ENCODE measurements around the gene PPP1R16B.

Gene PPP1R16B

GRCh38 chr20:38932457-38933120, 127.1 kb downstream of the PPP1R16B start:
- peak in 1 of 2 experiments; percentile 16 for DNase-seq
- TF ChIP-seq POLR2A (IDR thresholded peaks at IDR 0.05; ENCODE audit: low read length) (no peak), GATA1 (IDR thresholded peaks at IDR 0.05; ENCODE audit: low read depth, low read length) (no peak)

- TF ChIP-seq POLR2A (IDR thresholded peaks at IDR 0.05; ENCODE audit: low read length) (no peak), GATA1 (IDR thresholded peaks at IDR 0.05; ENCODE audit: low read depth, low read length) (no peak)
- DNase-seq, result no peak
Observed at GRCh38 chr20:38934530-38934929, 129.0 kb downstream of the PPP1R16B start.

- DNase-seq, result peak; percentile 26 to 44
- TF ChIP-seq GATA1 (IDR thresholded peaks at IDR 0.05; ENCODE audit: low read depth, low read length), result no peak
- TF ChIP-seq POLR2A (IDR thresholded peaks at IDR 0.05; ENCODE audit: low read length), result no peak
Observed at GRCh38 chr20:38935285-38935684, 129.8 kb downstream of the PPP1R16B start.

- TF ChIP-seq POLR2A (IDR thresholded peaks at IDR 0.05; ENCODE audit: low read length) (no peak), GATA1 (IDR thresholded peaks at IDR 0.05; ENCODE audit: low read depth, low read length) (no peak)
- no peak for DNase-seq
Observed at GRCh38 chr20:38935967-38936407, 130.5 kb downstream of the PPP1R16B start.

GRCh38 chr20:38937000-38937399, 131.5 kb downstream of the PPP1R16B start:
- TF ChIP-seq GATA1 (IDR thresholded peaks at IDR 0.05; ENCODE audit: low read depth, low read length), result no peak
- no peak for TF ChIP-seq POLR2A (IDR thresholded peaks at IDR 0.05; ENCODE audit: low read length)
- no peak for DNase-seq

GRCh38 chr20:38937978-38938473, 132.5 kb downstream of the PPP1R16B start:
- no peak for DNase-seq
- TF ChIP-seq POLR2A (IDR thresholded peaks at IDR 0.05; ENCODE audit: low read length) (no peak), GATA1 (IDR thresholded peaks at IDR 0.05; ENCODE audit: low read depth, low read length) (no peak)

- TF ChIP-seq GATA1 (IDR thresholded peaks at IDR 0.05; ENCODE audit: low read depth, low read length), result no peak
- no peak for DNase-seq
Observed at GRCh38 chr20:38939686-38940085, 134.2 kb downstream of the PPP1R16B start.

- TF ChIP-seq POLR2A (IDR thresholded peaks at IDR 0.05; ENCODE audit: low read length), result no peak
- no peak for TF ChIP-seq GATA1 (IDR thresholded peaks at IDR 0.05; ENCODE audit: low read depth, low read length)
- no peak for DNase-seq
Observed at GRCh38 chr20:38940644-38941043, 135.1 kb downstream of the PPP1R16B start.

GRCh38 chr20:38941726-38942389, 136.4 kb downstream of the PPP1R16B start:
- TF ChIP-seq POLR2A (IDR thresholded peaks at IDR 0.05; ENCODE audit: low read length), result no peak
- no peak for TF ChIP-seq GATA1 (IDR thresholded peaks at IDR 0.05; ENCODE audit: low read depth, low read length)
- peak; percentile 39 to 43 for DNase-seq

- no peak for TF ChIP-seq GATA1 (IDR thresholded peaks at IDR 0.05; ENCODE audit: low read depth, low read length)
- TF ChIP-seq POLR2A (IDR thresholded peaks at IDR 0.05; ENCODE audit: low read length), result no peak
- peak; percentile 39 to 58 for DNase-seq
Observed at GRCh38 chr20:38945012-38945411, 139.5 kb downstream of the PPP1R16B start.

- TF ChIP-seq GATA1 (IDR thresholded peaks at IDR 0.05; ENCODE audit: low read depth, low read length), result no peak
- no peak for TF ChIP-seq POLR2A (IDR thresholded peaks at IDR 0.05; ENCODE audit: low read length)
- DNase-seq, result peak in 1 of 2 experiments; percentile 34
Observed at GRCh38 chr20:38946836-38947235, 141.3 kb downstream of the PPP1R16B start.

- TF ChIP-seq GATA1 (IDR thresholded peaks at IDR 0.05; ENCODE audit: low read depth, low read length) (peak; percentile 73), POLR2A (IDR thresholded peaks at IDR 0.05; ENCODE audit: low read length) (peak; percentile 36)
- DNase-seq, result peak; percentile 90 to 97
Observed at GRCh38 chr20:38947931-38948362, 142.4 kb downstream of the PPP1R16B start.

- no peak for DNase-seq
- TF ChIP-seq GATA1 (IDR thresholded peaks at IDR 0.05; ENCODE audit: low read depth, low read length), result no peak
Observed at GRCh38 chr20:38950254-38950653, 144.8 kb downstream of the PPP1R16B start.

GRCh38 chr20:38951611-38952010, 146.1 kb downstream of the PPP1R16B start:
- DNase-seq, result no peak
- TF ChIP-seq GATA1 (IDR thresholded peaks at IDR 0.05; ENCODE audit: low read depth, low read length), result no peak
- no peak for TF ChIP-seq POLR2A (IDR thresholded peaks at IDR 0.05; ENCODE audit: low read length)

- TF ChIP-seq POLR2A (IDR thresholded peaks at IDR 0.05; ENCODE audit: low read length) (no peak), GATA1 (IDR thresholded peaks at IDR 0.05; ENCODE audit: low read depth, low read length) (no peak)
- DNase-seq, result no peak
Observed at GRCh38 chr20:38952153-38952552, 146.7 kb downstream of the PPP1R16B start.
